Retinal pigment epithelial cell (primary cell): Measurements from ENCODE around the gene TMEM108.

Source experiments
- DNase-seq: peaks from one replicate; pipeline ENCODE4 v3.0.0-alpha.2; 2010; ENCODE audit warnings: low read depth
- H3K4me3 ChIP-seq: 2 replicates; pipeline ENCODE4 v1.5.1; 2011; ENCODE audit warnings: mild to moderate bottlenecking, low read length, control low read depth, moderate library complexity
- CTCF ChIP-seq: conservative IDR thresholded peaks from 2 replicates; pipeline ENCODE4 v1.5.1; 2011; ENCODE audit warnings: low read depth, low read length, control low read depth, inconsistent platforms

The TMEM108 gene

GRCh38 chr3:133192967-133193366, 154.8 kb downstream of the TMEM108 start:
- no peak for DNase-seq
- no peak for TF ChIP-seq CTCF
- H3K4me3 ChIP-seq: no peak overlapping the region

GRCh38 chr3:133196527-133196926, 158.3 kb downstream of the TMEM108 start:
- no peak for TF ChIP-seq CTCF
- H3K4me3 ChIP-seq: no peak overlapping the region
- DNase-seq: no peak

- no peak overlapping the region for H3K4me3 ChIP-seq
- no peak for TF ChIP-seq CTCF
- DNase-seq: no peak
These were observed 159.4 kb downstream of the TMEM108 start for GRCh38 chr3:133197619-133198018.

GRCh38 chr3:133206921-133207320, 168.7 kb downstream of the TMEM108 start:
- no peak for DNase-seq
- TF ChIP-seq CTCF: no peak
- H3K4me3 ChIP-seq: no peak overlapping the region

- DNase-seq: no peak
These were observed 170.0 kb downstream of the TMEM108 start for GRCh38 chr3:133208184-133208583.

GRCh38 chr3:133209871-133210550, 171.8 kb downstream of the TMEM108 start:
- no peak for TF ChIP-seq CTCF
- no peak for DNase-seq
- H3K4me3 ChIP-seq: no peak overlapping the region

More at GRCh38 chr3:133208184-133208583, 170.0 kb downstream of the TMEM108 start:
- TF ChIP-seq CTCF: no peak
- no peak overlapping the region for H3K4me3 ChIP-seq

GRCh38 chr3:133210656-133211055, 172.5 kb downstream of the TMEM108 start:
- H3K4me3 ChIP-seq: no peak overlapping the region
- DNase-seq: no peak
- no peak for TF ChIP-seq CTCF
